Upper lobe of left lung (tissue), 6 donors: ENCODE data around the gene PPP6R1. TPM values are rescaled to one million over a fixed set of nuclear protein-coding genes. Genes with fewer than 3 reads are reported as not detected.

Experiments
- ATAC-seq, 2 donors: fragments of 200-7000 bp; cut with Tn5 transposase; one replicate each; pipeline ENCODE4 v1.9.1; 2022; ENCODE audit warnings: mild to moderate bottlenecking in 2 of 2, moderate library complexity in 2 of 2; ENCODE audit not compliant: low FRiP score in 2 of 2
- DNase-seq, 2 donors: peaks; one replicate each; pipeline ENCODE4 v3.0.0-alpha.2; 2019 to 2020
- H3K27ac ChIP-seq, 4 donors: fragments of 200-600 bp; sonication (generic); one replicate each; pipeline ENCODE4 v1.5.1; 2016 to 2019
- H3K27me3 ChIP-seq, 4 donors: fragments of 200-600 bp; sonication (generic); one replicate each; pipeline ENCODE4 v1.5.1; 2017 to 2019
- H3K36me3 ChIP-seq, 4 donors: fragments of 200-600 bp; sonication (generic); one replicate each; pipeline ENCODE4 v1.5.1; 2016 to 2019
- H3K4me1 ChIP-seq, 4 donors: fragments of 200-600 bp; sonication (generic); one replicate each; pipeline ENCODE4 v1.5.1; 2018 to 2019
- H3K4me3 ChIP-seq, 4 donors: fragments of 200-600 bp; sonication (generic); one replicate each; pipeline ENCODE4 v1.5.1; 2017 to 2019; ENCODE audit warnings: mild to moderate bottlenecking in 2 of 4, moderate library complexity in 1 of 4
- H3K9me3 ChIP-seq, 4 donors: fragments of 200-600 bp; sonication (generic); one replicate each; pipeline ENCODE4 v1.5.1; 2018 to 2019
- EP300 ChIP-seq, 4 donors: sonication (generic); formaldehyde crosslinking; IDR thresholded peaks; one replicate each; pipeline ENCODE4 v1.5.1; 2017; ENCODE audit warnings: antibody characterized with exemption in 4 of 4, control low read depth in 2 of 4
- POLR2A ChIP-seq, 4 donors: fragments of 450-650 bp; IDR thresholded peaks; one replicate each; pipeline ENCODE4 v1.5.1; 2016 to 2017; ENCODE audit warnings: antibody characterized with exemption in 4 of 4, mild to moderate bottlenecking in 2 of 4
- POLR2AphosphoS5 ChIP-seq, 2 donors: sonication (generic); formaldehyde crosslinking; IDR thresholded peaks; one replicate each; pipeline ENCODE4 v1.5.1; 2017; ENCODE audit warnings: antibody characterized with exemption in 2 of 2
- WGBS, 2 donors: methylation state at CpG; one replicate each; pipeline ENCODE4 v1.1.5; 2017 to 2018; 5-methylcytosine and 5-hydroxymethylcytosine counted together
- total RNA-seq, 6 donors: library from RNA; depleted of rRNA in 4 of 6; stranded (reverse); fragments of >200 nt in 4 of 6; gene quantifications; one replicate each; pipeline versions ENCODE4 v1.1.0 to v1.2.1, GENCODE V29; 2016 to 2021
- TF ChIP-seq, protein P1 (sequence below), 6 experiments: fragments of 450-650 bp in 4 of 6; fragments of 200-600 bp in 2 of 6; sonication (generic) in 2 of 6; IDR thresholded peaks; one replicate each; pipeline ENCODE4 v1.5.1; 2016 to 2019; ENCODE audit warnings: antibody characterized with exemption in 6 of 6
- donor health status: DM: no; HTN: no; CAD: no; lungs with moderate emphysema.
- donor health status: DM: no; HTN: yes; CAD: no; lungs with severe emphysema.

The PPP6R1 gene
- total RNA-seq, 6 donors from 2014 or later = 49.0 to 104 (median 76.7) TPM

DNA sequence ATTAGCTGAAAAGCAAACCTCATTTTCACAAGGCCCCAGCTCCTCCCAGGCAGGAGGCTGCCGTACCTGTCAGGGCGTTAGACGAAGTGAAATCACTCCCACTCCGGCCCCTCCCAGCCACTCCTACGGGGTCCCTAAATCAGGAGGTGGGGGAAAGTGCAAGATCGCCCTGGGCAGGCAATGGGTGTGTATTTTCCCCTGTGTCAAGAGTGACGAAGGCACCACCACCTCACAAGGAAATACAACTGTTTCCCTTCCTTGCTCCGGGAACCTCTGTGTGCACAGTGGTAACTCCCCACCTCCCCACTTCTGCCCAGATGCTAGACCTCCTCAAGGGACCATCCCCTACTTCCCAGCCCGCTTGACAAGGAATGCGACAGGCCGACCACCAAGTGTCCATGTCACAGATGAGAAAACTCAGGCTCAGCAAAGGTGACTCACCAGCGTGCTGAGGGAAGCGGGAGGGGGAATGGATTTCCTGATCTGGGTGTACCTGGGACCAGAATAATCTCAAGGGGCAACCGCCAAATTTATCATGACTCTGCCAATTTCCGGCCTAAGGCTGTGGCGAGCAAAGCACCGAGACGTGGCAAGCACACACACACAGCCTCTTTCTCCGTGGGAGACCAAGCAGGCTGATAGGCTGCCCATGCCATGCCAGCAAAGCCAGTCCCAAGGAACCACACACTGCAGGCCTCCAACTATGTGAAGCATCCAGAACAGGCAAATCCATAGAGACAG is 7.3 kb downstream of the PPP6R1 start:
- H3K9me3 ChIP-seq = no peaks in the 10 kb centered on the region
- H3K27ac ChIP-seq = peak overlapping the region in 2 of 4 donors; percentile 12 to 19
- no peak overlapping the region for H3K4me3 ChIP-seq
- peaks cover 28 to 92% (median 57%) of the 10 kb centered on the region in 4 donors for H3K4me1 ChIP-seq
- no peak for ATAC-seq
- H3K27me3 ChIP-seq = no peaks in the 10 kb centered on the region
- TF ChIP-seq POLR2A (IDR thresholded peaks at IDR 0.05) (no peak), EP300 (IDR thresholded peaks at IDR 0.05) (no peak), POLR2AphosphoS5 (IDR thresholded peaks at IDR 0.05) (no peak)
- TF ChIP-seq, protein P1, sequence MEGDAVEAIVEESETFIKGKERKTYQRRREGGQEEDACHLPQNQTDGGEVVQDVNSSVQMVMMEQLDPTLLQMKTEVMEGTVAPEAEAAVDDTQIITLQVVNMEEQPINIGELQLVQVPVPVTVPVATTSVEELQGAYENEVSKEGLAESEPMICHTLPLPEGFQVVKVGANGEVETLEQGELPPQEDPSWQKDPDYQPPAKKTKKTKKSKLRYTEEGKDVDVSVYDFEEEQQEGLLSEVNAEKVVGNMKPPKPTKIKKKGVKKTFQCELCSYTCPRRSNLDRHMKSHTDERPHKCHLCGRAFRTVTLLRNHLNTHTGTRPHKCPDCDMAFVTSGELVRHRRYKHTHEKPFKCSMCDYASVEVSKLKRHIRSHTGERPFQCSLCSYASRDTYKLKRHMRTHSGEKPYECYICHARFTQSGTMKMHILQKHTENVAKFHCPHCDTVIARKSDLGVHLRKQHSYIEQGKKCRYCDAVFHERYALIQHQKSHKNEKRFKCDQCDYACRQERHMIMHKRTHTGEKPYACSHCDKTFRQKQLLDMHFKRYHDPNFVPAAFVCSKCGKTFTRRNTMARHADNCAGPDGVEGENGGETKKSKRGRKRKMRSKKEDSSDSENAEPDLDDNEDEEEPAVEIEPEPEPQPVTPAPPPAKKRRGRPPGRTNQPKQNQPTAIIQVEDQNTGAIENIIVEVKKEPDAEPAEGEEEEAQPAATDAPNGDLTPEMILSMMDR (IDR thresholded peaks at IDR 0.05) = no peak
- DNase-seq = no peak
- peaks cover 0 to 13% (median 7%) of the 10 kb centered on the region in 4 donors for H3K36me3 ChIP-seq
- 63 to 81% methylated on average over 12 to 19 of the region's 19 CpGs for WGBS, 2 donors

GRCh38 chr19:55250262-55251036 is 8.4 kb downstream of the PPP6R1 start:
- 92 to 93% methylated on average over 11 to 18 of the region's 18 CpGs for WGBS, 2 donors
- Histone ChIP-seq H3K4me3 (no peak overlapping the region), H3K27me3 (no peaks in the 10 kb centered on the region), H3K4me1 (peaks cover 17 to 81% (median 46%) of the 10 kb centered on the region in 4 donors), H3K27ac (peak overlapping the region in 1 of 4 donors; percentile 12), H3K36me3 (peaks cover 3 to 24% (median 18%) of the 10 kb centered on the region in 4 donors), H3K9me3 (no peaks in the 10 kb centered on the region)
- DNase-seq (peak in 1 of 2 donors; percentile 58), ATAC-seq (no peak)
- no peak for TF ChIP-seq POLR2A (IDR thresholded peaks at IDR 0.05)
- no peak for TF ChIP-seq POLR2AphosphoS5 (IDR thresholded peaks at IDR 0.05)
- no peak for TF ChIP-seq EP300 (IDR thresholded peaks at IDR 0.05)
- TF ChIP-seq, protein P1 (IDR thresholded peaks at IDR 0.05) = no peak

DNA sequence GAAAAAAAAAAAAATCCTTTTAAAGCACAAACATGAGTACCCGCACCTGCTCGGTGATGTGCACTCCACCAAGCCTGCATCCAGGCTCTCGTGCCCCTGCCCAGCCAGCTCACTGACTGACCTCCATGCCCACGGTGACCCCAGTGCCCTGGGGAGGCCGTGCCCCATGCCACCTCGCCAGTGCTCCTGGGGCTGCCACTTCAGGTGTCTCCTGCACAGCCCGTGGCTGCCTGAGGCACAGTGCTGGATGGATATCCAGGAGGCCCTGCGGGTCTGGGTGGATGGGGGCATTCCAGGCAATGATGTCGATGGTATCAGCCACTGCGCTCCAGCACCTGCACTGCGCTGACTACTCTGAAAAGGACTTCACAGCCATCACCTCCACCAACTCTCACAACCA is 9.0 kb downstream of the PPP6R1 start:
- 88 to 89% methylated on average over 6 to 11 of the region's 11 CpGs for WGBS, 2 donors
- Histone ChIP-seq H3K36me3 (peaks cover 9 to 30% (median 24%) of the 10 kb centered on the region in 4 donors), H3K27ac (no peak overlapping the region), H3K9me3 (no peaks in the 10 kb centered on the region), H3K4me3 (no peak overlapping the region), H3K4me1 (peaks cover 13 to 75% (median 40%) of the 10 kb centered on the region in 4 donors), H3K27me3 (no peaks in the 10 kb centered on the region)
- DNase-seq (peak in 1 of 2 donors; percentile 71), ATAC-seq (no peak)
- TF ChIP-seq POLR2A (IDR thresholded peaks at IDR 0.05) = no peak
- no peak for TF ChIP-seq EP300 (IDR thresholded peaks at IDR 0.05)
- TF ChIP-seq, protein P1 (IDR thresholded peaks at IDR 0.05) = no peak
- no peak for TF ChIP-seq POLR2AphosphoS5 (IDR thresholded peaks at IDR 0.05)

DNA sequence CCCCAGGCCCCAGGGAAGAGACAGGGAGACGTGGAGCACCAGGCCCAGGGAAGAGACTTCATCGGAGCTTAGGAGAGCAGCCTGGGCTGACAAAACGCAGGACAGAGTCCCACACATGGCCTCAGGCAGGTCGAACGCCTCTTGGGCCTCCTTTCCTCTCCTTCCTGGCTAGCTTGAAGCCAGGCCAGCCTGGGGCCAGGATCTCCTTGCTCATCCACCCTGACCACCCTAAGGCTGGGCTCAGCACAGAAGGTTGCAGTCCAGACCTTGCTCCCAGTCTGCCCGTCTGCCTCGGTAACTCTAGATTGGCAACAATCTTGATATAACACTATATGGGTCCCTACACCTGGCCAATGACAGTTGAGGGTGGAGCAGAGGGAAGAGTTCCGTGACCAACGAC is 10.1 kb downstream of the PPP6R1 start:
- TF ChIP-seq POLR2AphosphoS5 (IDR thresholded peaks at IDR 0.05) (no peak), EP300 (IDR thresholded peaks at IDR 0.05) (no peak), POLR2A (IDR thresholded peaks at IDR 0.05) (no peak)
- TF ChIP-seq, protein P1 (IDR thresholded peaks at IDR 0.05) = no peak
- H3K27me3 ChIP-seq = no peaks in the 10 kb centered on the region
- no peaks in the 10 kb centered on the region for H3K9me3 ChIP-seq
- no peak overlapping the region for H3K4me3 ChIP-seq
- H3K27ac ChIP-seq = no peak overlapping the region
- WGBS, 2 donors = 93 to 94% methylated on average over 7 to 9 of the region's 9 CpGs
- H3K36me3 ChIP-seq = peaks cover 10 to 42% (median 35%) of the 10 kb centered on the region in 4 donors
- H3K4me1 ChIP-seq = peaks cover 11 to 64% (median 36%) of the 10 kb centered on the region in 4 donors
- no peak for DNase-seq
- ATAC-seq = no peak
